Chondrocyte (in vitro differentiated cells): Measurements from ENCODE around the gene MRPL43. TPM values are rescaled to one million over a fixed set of nuclear protein-coding genes. Genes with fewer than 3 reads are reported as not detected.

Source experiments
- DNase-seq: peaks from one replicate; pipeline ENCODE4 v3.0.0; 2021; ENCODE audit warnings: mixed read lengths, low spot score
- H3K27ac Mint-ChIP-seq: one replicate; pipeline ENCODE4 v1.8.0; 2021; ENCODE audit warnings: mild to moderate bottlenecking, moderate library complexity, mixed read lengths; ENCODE audit not compliant: unreplicated experiment
- H3K27me3 Mint-ChIP-seq: 2 replicates; pipeline ENCODE4 v1.8.0; 2021; ENCODE audit warnings: low read depth, mixed read lengths
- H3K36me3 Mint-ChIP-seq: 2 replicates; pipeline ENCODE4 v1.8.0; 2021; ENCODE audit warnings: low read depth, mixed read lengths
- H3K4me1 Mint-ChIP-seq: 2 replicates; pipeline ENCODE4 v1.8.0; 2021; ENCODE audit warnings: low read depth, mild to moderate bottlenecking, mixed read lengths
- H3K4me3 Mint-ChIP-seq: one replicate; pipeline ENCODE4 v1.8.0; 2021; ENCODE audit warnings: mild to moderate bottlenecking, moderate library complexity, mixed read lengths; ENCODE audit not compliant: unreplicated experiment
- H3K9me3 Mint-ChIP-seq: 2 replicates; pipeline ENCODE4 v1.8.0; 2021; ENCODE audit warnings: low read depth, mixed read lengths
- CTCF ChIP-seq: fragments of 200-600 bp; sonication (generic); IDR thresholded peaks from 2 replicates; pipeline ENCODE4 v1.5.0; 2021; ENCODE audit warnings: antibody characterized with exemption, mild to moderate bottlenecking, moderate library complexity
- total RNA-seq: library from RNA; stranded (reverse); gene quantifications from 3 replicates; pipeline ENCODE4 v1.2.1, GENCODE V29; 2021

Gene MRPL43
- total RNA-seq, 1 donor from 2014 or later, result 54.0 TPM

DNA sequence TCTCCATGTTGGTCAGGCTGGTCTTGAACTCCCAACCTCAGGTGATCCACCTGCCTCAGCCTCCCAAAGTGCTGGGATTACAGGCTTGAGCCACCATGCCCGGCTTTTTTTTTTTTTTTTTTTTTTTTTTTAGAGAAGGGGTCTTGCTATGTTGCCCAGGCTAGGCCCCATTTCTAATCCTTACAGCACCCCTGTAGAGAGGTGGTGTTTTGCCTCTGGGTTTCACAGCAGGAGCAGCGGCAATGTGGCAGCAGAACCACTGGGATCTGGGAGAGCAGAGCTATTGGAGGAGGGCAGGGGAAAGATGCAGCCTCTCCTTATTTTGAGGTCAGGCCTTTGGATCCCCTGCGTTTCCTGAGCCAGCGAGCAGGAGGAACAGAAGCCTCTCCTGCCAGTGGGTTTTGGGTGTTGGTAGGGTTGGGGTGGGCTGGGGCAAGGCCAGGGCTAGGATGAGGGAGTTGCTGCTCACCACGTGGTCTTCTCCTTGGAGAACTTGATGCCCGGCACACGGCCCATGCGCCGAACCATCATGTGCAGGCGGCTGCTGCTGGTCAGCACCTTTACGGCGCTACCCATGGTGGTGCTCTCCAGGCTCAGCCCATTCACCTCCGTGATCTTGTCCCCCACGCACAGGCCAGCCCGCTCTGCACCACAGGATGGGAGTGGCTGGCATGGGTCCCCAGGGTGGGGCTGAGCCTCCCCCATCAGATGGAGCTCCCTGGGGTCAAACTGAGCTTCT lies 35.8 kb upstream of the MRPL43 start:
- TF ChIP-seq CTCF, result no peak
- Mint-ChIP-seq H3K36me3 (no peaks in the 10 kb centered on the region), H3K4me3 (no peak overlapping the region), H3K27ac (no peak overlapping the region), H3K4me1 (peaks cover 5% of the 10 kb centered on the region), H3K9me3 (no peaks in the 10 kb centered on the region), H3K27me3 (no peaks in the 10 kb centered on the region)
- DNase-seq, result peak; percentile 76

DNA sequence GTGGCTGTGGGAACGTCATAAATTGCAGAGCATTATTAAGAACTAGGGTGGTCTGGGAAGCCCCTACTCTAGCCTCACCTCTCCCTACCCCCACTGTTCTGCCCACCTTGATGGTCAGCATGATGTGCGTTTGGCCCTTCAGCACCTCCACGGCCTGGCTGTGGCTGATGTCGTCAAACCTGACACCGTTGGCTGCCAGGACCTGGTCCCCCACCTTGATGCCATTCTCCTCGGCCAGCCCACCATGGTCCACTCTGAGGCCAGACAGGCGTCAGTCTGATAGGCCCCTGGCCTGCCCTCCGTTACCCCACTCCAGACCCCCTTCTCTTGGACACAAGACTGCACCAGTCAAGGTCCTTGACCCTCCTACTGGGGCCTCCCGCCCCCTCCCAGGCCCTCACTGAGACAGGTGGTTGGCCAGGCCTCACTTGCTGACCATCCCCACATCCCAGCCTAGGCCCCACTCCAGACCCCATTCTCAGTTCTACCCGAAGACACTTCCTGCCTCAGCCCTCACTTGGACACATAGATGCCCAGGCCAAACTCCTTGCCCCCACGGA lies 34.5 kb upstream of the MRPL43 start:
- no peaks in the 10 kb centered on the region for H3K36me3 Mint-ChIP-seq
- TF ChIP-seq CTCF, result no peak
- DNase-seq, result peak; percentile 68
- H3K9me3 Mint-ChIP-seq, result no peaks in the 10 kb centered on the region
- no peak overlapping the region for H3K4me3 Mint-ChIP-seq
- H3K4me1 Mint-ChIP-seq, result peaks cover 5% of the 10 kb centered on the region
- H3K27ac Mint-ChIP-seq, result no peak overlapping the region
- H3K27me3 Mint-ChIP-seq, result peaks cover 1% of the 10 kb centered on the region

DNA sequence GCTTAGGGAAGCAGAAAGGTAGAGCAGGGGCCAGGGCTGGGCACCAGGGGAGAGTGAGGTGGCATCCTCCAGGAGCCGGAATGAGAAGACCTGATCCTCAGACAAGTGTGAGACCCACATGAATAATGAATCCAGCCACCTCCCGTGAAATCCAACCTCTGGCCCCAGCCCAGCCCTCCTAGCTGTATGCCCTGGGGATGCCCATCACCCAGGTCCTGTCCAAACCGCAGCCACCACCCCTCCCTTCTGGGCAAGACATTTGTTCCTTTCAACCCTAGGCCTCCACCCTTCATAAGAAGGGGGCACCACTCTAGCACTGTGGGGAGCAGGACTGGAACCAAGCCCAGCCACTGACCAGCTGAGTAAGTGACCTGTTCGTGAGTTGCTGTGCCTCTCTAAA lies 33.9 kb upstream of the MRPL43 start:
- peak; percentile 68 for DNase-seq
- no peak for TF ChIP-seq CTCF
- peaks cover 5% of the 10 kb centered on the region for H3K27me3 Mint-ChIP-seq
- H3K4me1 Mint-ChIP-seq, result peaks cover 5% of the 10 kb centered on the region
- no peaks in the 10 kb centered on the region for H3K9me3 Mint-ChIP-seq
- H3K4me3 Mint-ChIP-seq, result no peak overlapping the region
- H3K27ac Mint-ChIP-seq, result no peak overlapping the region
- H3K36me3 Mint-ChIP-seq, result no peaks in the 10 kb centered on the region

DNA sequence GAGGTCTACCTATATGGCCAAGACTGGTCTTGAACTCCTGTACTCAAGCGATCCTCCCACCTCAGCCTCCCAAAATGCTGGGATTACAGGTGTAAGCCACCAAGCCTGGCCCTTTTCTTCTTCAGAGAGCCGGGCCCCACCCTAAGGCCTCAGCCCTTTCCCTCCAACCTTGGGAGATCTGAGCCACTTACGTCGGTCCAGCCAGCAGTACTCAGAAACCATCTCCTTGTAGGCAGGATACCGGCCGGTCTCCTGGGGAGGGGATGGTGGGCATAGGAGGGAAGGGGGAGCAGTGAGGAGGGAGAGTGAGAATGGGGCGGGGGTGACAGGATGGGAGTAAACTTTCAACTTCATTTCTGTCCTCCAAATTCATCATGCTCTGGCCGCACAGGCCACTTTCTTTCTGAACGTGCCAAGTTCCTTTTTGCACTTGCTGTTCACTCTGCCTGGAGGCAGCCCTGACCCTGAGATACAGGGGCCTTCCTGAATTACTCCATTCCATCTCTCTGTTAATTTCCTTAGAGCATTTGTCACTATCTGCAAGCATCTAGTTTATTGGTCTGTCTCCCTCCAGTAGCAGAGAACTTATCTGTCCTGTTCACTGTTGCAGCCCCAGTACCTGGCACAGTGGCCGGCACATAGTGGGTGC lies 33.3 kb upstream of the MRPL43 start:
- H3K27ac Mint-ChIP-seq, result no peak overlapping the region
- no peaks in the 10 kb centered on the region for H3K9me3 Mint-ChIP-seq
- TF ChIP-seq CTCF, result no peak
- H3K36me3 Mint-ChIP-seq, result no peaks in the 10 kb centered on the region
- H3K27me3 Mint-ChIP-seq, result peaks cover 5% of the 10 kb centered on the region
- H3K4me3 Mint-ChIP-seq, result no peak overlapping the region
- peak; percentile 70 for DNase-seq
- H3K4me1 Mint-ChIP-seq, result peaks cover 5% of the 10 kb centered on the region

- H3K4me3 Mint-ChIP-seq, result no peak overlapping the region
- H3K27ac Mint-ChIP-seq, result no peak overlapping the region
- no peak for TF ChIP-seq CTCF
Measured at GRCh38 chr10:101019440-101019703, 32.1 kb upstream of the MRPL43 start.

More at GRCh38 chr10:101019440-101019703, 32.1 kb upstream of the MRPL43 start:
- H3K36me3 Mint-ChIP-seq, result no peaks in the 10 kb centered on the region
- no peak for DNase-seq
- peaks cover 16% of the 10 kb centered on the region for H3K4me1 Mint-ChIP-seq
- H3K9me3 Mint-ChIP-seq, result no peaks in the 10 kb centered on the region
- H3K27me3 Mint-ChIP-seq, result peaks cover 5% of the 10 kb centered on the region
